ENCODE measurements around the gene METTL14. TPM values are rescaled to one million over a fixed set of nuclear protein-coding genes. Genes with fewer than 3 reads are reported as not detected.

The METTL14 gene
- total RNA-seq, 1 donor from 2014 or later: 46.4 TPM

DNA sequence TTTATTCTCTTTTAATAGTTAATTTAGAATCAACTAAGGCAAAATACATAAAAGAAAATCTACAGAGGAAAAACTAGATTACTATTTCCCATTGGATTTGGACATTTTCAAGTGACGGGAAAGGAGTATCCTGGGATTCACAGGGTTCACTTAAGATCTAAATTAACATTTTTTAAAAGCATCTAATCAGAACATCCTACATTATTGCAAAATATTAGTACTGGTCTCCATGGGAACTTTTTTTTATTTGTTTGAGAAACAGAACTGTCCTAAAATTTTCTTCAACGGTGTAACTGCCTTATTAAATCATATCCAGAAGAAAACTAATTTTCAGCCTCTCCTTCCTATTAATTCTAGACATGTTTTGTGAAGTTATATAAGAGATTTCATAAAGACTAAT lies 69.7 kb downstream of the METTL14 start:
- H3K9me3 Mint-ChIP-seq (ENCODE audit: unreplicated experiment): no peaks in the 10 kb centered on the region
- H3K4me3 Mint-ChIP-seq (ENCODE audit: unreplicated experiment): no peak overlapping the region
- no peaks in the 10 kb centered on the region for H3K27me3 Mint-ChIP-seq (ENCODE audit: unreplicated experiment)
- DNase-seq: no peak
- TF ChIP-seq CTCF (IDR thresholded peaks at IDR 0.05; ENCODE audit: partially characterized antibody, unreplicated experiment): no peak
- H3K4me1 Mint-ChIP-seq (ENCODE audit: low read depth, unreplicated experiment): no peaks in the 10 kb centered on the region
- no peaks in the 10 kb centered on the region for H3K36me3 Mint-ChIP-seq (ENCODE audit: unreplicated experiment)
- H3K27ac Mint-ChIP-seq (ENCODE audit: unreplicated experiment): no peak overlapping the region

DNA sequence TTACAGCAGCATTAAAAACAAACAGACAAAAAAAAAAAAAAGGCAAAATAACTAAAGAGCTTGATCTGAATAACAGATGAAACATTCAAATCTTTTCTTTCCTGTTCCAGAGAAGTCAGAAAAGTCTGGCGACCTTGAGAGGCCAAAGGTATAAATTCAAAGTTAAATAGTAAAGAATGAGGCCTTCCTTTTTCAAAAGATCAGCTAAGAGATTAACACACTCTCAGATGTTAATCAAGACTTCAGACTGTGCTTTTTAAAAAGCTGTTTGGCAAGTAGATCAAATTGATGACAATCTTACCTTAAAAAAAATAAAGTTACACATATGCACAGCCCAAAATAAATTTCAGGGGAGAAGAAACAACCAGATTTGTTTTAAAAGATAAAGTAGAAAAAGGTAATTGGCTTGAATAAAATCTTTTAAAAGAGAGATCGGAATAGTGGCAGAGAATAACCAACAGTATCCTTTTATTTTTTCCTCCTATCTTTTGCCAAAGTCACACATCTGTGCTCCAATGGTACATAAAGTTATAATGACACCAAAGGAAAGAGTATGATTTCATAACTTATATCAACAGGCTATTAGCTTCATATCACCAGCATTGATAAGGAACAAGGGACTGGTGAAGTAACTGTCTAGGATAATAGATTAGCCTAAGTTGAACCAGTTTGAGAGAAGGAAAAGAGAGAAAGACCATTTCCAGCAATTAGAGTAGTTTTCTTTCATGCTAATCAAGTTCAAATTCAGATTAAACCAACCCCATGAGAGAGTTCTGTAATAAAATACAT lies 70.4 kb downstream of the METTL14 start:
- Mint-ChIP-seq H3K4me1 (ENCODE audit: low read depth, unreplicated experiment) (no peaks in the 10 kb centered on the region), H3K9me3 (ENCODE audit: unreplicated experiment) (no peaks in the 10 kb centered on the region), H3K36me3 (ENCODE audit: unreplicated experiment) (no peaks in the 10 kb centered on the region), H3K4me3 (ENCODE audit: unreplicated experiment) (no peak overlapping the region), H3K27me3 (ENCODE audit: unreplicated experiment) (no peaks in the 10 kb centered on the region), H3K27ac (ENCODE audit: unreplicated experiment) (no peak overlapping the region)
- TF ChIP-seq CTCF (IDR thresholded peaks at IDR 0.05; ENCODE audit: partially characterized antibody, unreplicated experiment): no peak
- no peak for DNase-seq

DNA sequence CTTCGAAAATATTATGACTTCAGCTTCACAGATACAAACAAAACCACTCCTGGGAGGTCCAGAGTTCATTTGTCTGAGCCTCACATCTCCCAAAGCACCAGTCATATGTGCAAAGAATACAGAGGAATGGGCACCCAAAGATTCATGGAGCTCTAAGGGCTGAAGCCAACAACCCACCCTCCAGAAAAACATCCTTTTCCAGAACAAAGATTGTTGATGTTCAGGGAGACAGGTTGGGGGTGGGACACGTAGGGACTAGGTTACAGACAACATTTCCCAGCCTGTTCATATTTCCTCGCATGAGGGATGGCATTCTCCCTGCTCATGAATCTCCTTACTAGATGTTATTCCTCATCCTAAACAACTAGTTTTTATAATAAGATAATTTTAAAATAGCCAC lies 71.2 kb downstream of the METTL14 start:
- H3K9me3 Mint-ChIP-seq (ENCODE audit: unreplicated experiment): peaks cover 2% of the 10 kb centered on the region
- H3K27me3 Mint-ChIP-seq (ENCODE audit: unreplicated experiment): no peaks in the 10 kb centered on the region
- no peak for TF ChIP-seq CTCF (IDR thresholded peaks at IDR 0.05; ENCODE audit: partially characterized antibody, unreplicated experiment)
- no peak overlapping the region for H3K27ac Mint-ChIP-seq (ENCODE audit: unreplicated experiment)
- no peaks in the 10 kb centered on the region for H3K4me1 Mint-ChIP-seq (ENCODE audit: low read depth, unreplicated experiment)
- H3K36me3 Mint-ChIP-seq (ENCODE audit: unreplicated experiment): no peaks in the 10 kb centered on the region
- DNase-seq: no peak
- no peak overlapping the region for H3K4me3 Mint-ChIP-seq (ENCODE audit: unreplicated experiment)

DNA sequence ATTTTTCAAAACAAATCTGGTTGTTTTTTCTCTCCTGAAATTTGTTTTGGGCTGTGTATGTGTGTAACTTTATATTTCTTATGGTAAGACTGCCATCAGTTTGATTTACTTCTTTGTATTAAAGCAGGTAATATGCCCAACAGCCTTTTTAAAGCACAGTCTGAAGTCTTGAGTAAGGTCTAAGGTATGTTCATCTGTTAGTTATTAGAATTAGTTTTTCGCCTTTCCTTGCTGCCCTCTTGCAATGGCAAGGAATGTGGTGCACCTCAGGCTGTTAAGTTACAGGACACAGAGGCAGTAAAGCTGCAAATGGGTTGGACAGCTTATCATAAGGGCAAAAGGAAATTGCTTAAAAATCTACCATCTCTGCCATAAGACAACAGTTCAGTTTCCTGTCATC lies 71.8 kb downstream of the METTL14 start:
- H3K27ac Mint-ChIP-seq (ENCODE audit: unreplicated experiment): no peak overlapping the region
- no peaks in the 10 kb centered on the region for H3K27me3 Mint-ChIP-seq (ENCODE audit: unreplicated experiment)
- H3K4me1 Mint-ChIP-seq (ENCODE audit: low read depth, unreplicated experiment): no peaks in the 10 kb centered on the region
- no peak for TF ChIP-seq CTCF (IDR thresholded peaks at IDR 0.05; ENCODE audit: partially characterized antibody, unreplicated experiment)
- no peak overlapping the region for H3K4me3 Mint-ChIP-seq (ENCODE audit: unreplicated experiment)
- no peaks in the 10 kb centered on the region for H3K36me3 Mint-ChIP-seq (ENCODE audit: unreplicated experiment)
- DNase-seq: no peak
- H3K9me3 Mint-ChIP-seq (ENCODE audit: unreplicated experiment): peaks cover 2% of the 10 kb centered on the region

- Mint-ChIP-seq H3K4me3 (ENCODE audit: unreplicated experiment) (no peak overlapping the region), H3K36me3 (ENCODE audit: unreplicated experiment) (no peaks in the 10 kb centered on the region), H3K27ac (ENCODE audit: unreplicated experiment) (no peak overlapping the region), H3K4me1 (ENCODE audit: low read depth, unreplicated experiment) (no peaks in the 10 kb centered on the region), H3K27me3 (ENCODE audit: unreplicated experiment) (no peaks in the 10 kb centered on the region), H3K9me3 (ENCODE audit: unreplicated experiment) (peaks cover 2% of the 10 kb centered on the region)
- DNase-seq: no peak
- TF ChIP-seq CTCF (IDR thresholded peaks at IDR 0.05; ENCODE audit: partially characterized antibody, unreplicated experiment): no peak
Measured at GRCh38 chr4:118757761-118758251, 72.6 kb downstream of the METTL14 start.

Data from glutamatergic neuron (in vitro differentiated cells).